HG02610 (cell line): ENCODE measurements around the gene NBAS.

Experiments used
- ATAC-seq: cut with Tn5 transposase; IDR thresholded peaks from one replicate; pipeline ENCODE4 v1.9.1; 2021; ENCODE audit warnings: mild to moderate bottlenecking, moderate library complexity; ENCODE audit not compliant: unreplicated experiment

The NBAS gene

DNA sequence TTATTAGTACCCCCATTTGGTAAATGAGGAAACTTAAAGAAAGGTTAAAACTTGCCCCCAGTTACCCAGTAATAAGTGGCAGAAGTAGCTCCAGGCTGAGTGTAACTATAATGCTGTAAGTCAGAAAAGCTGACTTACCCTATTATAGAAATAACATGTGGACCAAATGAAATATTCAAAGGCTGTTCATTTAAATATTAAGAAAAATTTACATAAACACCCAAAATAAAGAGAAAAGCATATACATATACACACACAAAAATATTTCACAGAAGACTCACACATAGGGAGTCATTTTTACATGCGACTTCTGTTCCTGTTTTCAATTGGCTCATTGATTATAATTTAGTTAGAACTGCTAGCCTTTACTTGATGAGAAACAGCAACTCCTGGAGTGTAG, 189.1 kb downstream of the NBAS start:
- no peak for ATAC-seq

DNA sequence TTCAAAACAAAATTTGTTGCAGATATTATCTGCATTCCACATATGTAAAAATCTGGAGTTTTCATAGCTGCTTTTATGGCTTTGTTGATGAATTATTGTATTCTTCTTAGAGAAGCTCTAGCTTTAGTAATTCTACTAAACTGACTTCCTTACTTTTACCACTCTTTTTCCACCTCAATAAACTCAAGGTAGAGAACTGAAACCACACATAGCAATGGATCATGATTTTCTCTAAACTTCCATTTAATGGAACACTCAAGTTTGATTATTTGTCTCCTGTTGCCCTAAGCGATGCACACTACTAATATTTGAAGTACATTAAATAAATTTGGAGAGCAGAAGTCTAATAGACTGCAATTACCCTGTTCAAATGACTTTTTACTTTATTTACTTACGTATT, 192.0 kb downstream of the NBAS start:
- ATAC-seq, result no peak

DNA sequence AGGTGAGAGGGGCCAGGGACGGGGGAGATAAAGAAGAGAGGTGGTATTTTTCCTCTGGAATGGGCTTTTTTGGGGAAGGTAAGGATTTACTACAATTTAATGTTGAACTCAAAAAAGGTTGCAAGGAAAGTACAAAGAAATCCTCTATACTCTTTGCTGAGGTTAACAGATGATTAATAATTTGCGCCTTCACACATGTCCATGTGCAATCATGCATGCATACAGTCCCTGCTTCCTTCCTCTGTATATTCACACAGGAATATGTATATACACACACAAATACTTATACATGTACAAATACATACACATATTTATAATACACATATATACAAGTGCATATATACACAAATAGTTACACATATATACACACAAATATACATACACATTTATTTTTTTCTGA, 193.4 kb downstream of the NBAS start:
- ATAC-seq, result peak; percentile 74

DNA sequence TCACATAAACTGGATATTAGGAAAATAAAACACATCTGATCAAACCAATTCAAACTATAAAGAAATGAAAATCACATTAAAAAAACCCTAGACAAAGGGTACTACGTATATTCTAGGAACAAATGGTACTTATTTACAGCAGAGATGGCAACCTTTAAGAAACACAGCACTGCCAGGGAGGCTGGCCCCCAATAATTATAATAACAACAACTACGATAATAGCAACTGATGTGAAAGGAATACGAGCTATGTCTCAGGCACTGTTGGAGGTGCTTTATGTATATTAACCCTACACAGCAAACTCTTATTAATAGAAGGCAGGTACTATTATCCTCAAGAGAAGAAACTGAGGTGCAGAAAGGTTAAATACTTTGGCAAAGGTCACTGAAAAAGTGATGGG, 193.9 kb downstream of the NBAS start:
- ATAC-seq, result no peak

DNA sequence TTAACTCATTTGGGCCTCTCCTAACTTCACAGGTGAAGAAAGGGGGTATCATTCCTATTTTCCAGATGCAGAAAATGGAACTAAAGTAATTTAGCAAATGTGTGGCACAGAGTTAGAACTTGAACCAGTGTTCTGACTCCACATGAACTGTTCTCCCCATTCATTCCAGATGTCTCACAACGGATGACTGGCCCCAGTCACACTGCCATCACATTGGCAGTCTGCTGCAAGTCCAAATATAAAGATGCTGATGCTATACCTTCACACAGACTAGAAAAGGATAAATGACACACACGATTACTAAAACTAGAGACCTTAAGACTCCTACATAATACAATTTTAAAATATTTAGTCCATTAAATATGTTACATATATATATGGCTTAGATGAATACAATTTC, 195.7 kb downstream of the NBAS start:
- ATAC-seq, result no peak

DNA sequence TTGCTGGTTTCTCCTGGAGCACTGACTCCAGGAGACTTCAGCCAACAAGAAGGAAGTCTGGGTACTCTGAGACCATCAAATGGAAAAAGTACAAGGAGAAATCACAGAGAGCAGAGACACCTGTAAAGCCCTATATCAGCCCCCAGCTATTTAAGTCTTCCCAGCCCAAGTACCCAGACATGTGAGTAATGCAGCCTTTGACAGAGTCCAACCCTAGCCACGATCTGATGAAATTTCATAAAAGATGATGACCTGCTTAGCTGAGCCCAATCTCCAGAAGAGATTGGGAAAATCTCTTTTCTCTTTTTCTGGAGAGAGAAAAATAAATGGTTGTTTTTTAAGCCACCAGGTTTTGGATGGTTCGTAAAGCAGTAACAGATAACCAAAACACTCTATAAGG, 196.6 kb downstream of the NBAS start:
- ATAC-seq, result no peak

DNA sequence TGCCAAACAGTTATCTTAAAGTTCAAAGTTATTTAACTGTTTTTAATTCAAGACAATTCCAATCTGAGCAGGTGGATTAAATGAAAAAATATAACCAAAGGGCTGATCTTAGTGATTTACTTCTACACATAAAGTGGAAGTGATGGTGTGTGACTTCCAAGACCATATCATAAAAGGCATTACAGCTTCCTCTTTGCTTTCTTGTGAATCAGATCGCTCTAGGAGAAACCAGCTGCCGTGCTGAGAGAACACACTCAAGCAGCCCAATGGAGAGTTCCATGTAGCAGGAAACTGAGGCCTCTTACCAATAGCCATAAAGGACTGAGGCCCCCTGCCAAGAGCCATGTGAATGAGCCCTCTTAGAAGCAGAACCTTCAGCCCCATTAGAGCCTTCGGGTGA, 197.4 kb downstream of the NBAS start:
- ATAC-seq, result no peak

DNA sequence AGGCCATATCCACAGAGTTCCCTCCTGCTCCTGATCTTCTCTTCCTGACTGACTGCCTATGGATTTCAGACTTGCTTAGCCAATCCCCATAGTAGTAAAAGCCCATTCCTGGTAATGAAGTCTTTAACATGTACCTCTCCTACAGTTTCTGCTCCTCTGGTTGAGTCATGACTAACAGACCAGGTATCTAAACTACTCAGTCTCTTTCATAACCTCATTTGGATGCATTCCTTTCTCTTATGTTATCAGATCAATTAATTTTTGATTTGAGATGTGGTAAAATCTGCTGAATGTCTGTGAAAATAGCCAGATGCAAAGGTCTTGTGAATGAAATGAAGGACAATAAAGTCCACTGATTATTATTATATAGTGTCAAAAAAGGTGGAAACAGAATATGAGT, 198.0 kb downstream of the NBAS start:
- no peak for ATAC-seq

DNA sequence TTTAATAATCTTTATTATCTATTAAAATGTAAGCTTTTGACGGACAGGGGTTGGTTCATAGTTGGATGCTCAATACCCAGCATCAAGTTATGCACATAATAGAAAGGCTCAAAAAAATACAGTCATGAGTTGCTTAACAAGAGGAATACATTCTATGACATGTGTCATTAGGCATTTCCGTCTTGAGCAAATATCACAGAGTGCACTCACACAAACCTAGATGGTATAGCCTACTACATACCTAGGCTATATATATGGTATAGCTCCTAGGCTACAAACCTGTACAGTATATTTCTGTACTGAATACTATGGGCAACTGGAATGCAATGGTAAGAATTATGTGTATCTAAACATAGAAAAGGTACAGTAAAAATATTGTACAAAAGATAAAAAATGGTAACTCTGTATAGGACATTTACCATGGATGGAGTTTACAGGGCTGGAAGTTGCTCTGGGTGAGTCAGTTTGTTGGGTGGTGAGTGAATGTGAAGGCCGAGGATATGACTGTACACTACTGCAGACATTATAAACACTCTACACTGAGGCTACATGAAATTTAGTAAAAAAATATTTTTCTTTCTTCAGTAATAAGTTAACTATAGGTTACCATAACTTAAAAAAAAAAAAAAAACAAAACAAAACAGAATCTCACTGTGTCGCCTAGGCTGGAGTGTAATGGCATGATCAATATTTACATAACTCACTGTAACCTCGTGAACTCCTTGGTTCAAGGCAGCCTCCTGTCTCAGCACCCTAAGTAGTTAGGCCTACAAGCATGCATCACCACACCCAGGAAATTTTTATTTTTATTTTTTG, 201.2 kb downstream of the NBAS start:
- ATAC-seq, result no peak

DNA sequence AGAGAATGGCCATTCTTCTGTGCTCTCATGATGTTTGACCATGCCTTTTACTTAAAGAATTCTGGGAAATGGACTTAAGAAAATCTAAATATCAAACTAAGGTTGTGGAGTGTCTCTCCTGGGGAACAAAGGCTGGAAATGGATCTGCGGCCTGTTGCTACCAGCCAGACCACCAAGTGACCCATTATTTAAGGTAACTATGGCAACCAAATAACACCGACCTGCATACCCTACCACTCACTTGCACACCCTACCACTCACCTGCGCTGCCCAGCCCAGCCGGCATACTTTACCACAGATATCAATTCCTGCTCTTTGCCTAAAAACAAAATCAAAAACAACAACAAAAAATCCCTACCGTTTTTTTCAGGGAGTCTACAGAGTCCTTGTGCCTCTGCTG, 203.2 kb downstream of the NBAS start:
- no peak for ATAC-seq

DNA sequence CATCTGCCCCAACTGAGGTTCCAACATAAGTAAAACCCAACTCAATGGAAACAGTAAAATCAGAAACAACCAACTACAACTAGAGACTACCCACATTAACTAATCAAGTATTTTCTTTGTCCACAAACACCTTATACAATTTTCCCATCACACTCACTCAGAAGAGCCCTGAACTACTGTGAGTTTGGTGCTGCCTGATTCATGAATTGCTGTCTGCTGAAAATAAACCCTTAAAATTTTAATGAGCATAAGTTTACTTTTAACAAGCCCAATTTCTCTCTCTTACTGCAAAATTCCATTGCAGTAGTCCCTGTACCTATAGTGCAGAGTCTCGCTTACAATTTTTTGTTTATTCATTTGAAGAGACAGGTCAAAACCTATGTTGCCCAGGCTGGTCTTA, 203.9 kb downstream of the NBAS start:
- ATAC-seq, result no peak

DNA sequence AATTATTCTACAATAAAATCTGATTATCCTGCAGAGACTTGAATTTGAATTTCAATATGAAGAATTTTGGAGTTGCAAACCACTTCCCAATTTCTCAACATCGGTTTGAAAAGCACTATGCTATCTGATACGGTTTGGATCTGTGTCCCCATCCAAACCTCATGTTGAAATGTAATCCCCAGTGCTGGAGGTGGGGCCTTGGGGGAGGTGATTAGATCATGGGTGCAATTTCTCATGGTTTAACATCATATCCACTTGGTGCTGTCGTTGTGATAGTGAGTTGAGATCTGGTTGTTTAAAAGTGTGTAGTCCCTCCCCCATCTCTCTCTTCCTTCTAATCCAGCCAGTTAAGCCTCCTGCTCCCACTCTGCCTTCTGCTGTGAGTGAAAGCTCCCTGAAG, 205.7 kb downstream of the NBAS start:
- no peak for ATAC-seq

DNA sequence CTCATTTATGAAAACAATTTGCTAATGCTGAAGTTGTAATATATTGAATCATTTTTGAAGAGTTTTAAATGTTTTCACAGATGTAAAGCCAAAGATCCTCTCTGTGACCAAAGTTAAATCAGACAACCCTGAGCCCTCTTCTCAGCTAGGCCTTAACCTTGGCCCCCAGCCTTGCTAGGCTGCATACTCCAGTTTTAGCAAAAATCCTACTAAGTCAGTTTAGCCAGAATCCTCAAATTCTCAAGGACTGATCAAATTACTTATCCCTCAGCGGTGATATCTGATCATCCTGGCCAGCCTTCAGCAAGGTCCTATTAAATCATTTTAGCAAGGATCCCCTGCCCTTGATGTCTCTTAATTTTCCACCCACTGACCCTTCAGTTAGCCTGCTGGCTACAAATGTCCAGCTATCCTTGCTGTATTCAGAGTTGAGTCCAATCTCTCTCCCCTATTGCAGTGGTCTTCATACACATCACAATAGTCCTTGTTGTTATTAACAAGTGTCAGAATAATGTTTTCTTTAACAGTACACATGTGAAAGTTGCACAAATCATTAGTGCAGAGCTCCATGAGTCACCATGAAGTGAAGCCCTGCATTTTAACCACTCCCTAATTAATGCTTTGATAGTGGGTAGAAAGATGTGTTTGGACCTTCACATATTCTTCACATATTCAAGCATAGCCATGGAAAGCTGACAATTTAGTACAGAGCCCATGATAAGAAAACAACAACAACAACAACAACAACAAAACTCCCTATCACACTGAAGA, 206.4 kb downstream of the NBAS start:
- no peak for ATAC-seq

DNA sequence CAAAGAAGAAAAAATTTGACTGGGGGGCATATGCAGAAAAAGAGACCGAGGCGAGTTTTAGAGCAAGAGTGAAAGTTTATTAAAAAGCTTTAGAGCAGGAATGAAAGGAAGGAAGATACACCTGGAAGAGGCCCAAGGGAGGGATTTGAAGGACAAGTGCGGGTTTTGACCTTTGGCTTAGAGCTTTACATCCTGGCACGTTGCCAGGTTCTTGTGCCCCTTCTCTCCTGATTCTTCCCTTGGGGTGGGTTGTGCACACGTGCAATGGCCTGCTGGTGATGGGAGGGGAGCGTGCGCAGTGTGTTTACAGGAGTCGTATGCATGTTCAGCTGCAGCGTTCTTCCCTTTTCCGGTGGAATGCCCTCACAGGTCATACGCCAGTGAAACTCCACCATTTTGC, 208.8 kb downstream of the NBAS start:
- ATAC-seq, result no peak

DNA sequence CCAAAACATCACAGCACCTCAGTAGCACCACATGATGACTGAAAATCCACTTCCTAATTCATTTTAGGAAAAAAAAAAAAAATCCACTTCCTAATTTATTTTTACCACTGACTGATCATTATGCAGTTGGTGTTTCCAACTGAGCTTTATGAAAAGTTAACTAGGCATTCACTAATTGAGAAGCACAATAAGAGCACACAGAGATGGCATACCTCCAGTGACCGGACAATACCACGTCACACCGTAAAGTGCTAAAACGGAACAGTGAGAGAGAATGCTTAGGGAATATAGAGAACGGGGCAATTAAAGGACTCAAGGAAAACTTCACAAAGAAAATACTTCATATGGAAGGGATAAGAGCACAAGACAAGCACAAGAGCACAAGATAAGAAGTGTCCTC, 212.5 kb downstream of the NBAS start:
- no peak for ATAC-seq

DNA sequence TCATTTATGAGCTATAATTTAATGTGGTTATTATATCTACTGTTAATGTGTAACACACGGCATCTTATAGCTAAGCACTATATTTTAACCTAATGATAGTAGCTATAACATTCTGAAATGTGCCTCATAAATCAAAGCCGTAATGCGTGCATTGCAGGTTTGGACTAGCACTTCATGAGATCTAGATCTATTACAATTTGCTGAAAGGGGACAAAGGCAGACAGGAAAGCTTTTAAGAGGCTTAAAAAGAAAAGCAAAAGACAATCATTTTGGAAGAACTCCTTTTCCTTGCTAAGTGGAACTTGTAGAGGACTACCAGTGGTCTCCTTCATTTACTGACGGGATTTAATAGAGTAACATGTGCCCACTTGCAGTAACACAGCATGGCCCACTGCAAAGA, 213.1 kb downstream of the NBAS start:
- no peak for ATAC-seq

DNA sequence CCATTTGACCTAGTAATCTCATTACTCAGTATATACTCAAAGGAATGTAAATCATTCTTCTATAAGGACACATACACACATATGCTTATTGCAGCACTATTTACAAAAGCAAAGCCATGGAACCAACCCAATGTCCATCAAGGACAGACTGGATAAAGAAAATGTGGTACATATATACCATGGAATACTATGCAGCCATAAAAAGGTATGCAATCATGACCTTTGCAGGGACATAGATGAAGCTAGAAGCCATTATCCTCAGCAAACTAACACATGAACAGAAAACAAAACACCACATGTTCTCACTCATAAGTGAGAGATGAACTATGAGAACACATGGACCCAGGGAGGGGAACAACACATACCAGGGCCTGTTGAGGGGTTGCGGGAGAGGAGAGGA, 214.5 kb downstream of the NBAS start:
- no peak for ATAC-seq

DNA sequence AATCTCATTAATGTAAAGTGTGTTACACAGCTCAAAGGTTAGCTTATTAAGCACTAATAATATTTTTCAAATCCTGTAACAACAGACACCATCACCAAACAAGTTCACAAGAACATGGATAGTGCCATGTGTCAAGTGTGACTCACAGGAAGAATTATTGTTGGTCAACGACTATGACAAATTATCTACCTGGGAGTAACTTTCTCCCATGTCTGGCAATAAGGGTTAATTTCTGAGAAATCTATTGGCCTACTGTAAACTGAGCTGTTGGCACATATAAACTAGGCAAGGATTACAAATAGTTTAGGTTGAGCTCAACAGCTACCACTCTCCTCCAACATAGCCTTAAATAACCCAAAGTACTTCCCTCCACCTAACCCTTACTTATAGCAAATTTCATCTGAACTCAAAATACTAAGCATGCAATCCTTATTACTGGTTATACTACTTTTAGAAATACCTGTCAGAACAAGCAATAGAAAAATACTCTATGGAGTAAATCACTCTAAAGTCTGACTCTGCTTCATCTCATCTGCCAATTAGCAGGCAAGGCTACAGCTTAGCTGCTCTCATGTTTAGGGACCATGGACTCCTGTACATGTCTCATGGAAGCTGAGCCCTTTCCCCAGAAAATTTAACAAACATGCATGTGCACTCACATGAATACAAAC, 223.0 kb downstream of the NBAS start:
- ATAC-seq, result no peak

DNA sequence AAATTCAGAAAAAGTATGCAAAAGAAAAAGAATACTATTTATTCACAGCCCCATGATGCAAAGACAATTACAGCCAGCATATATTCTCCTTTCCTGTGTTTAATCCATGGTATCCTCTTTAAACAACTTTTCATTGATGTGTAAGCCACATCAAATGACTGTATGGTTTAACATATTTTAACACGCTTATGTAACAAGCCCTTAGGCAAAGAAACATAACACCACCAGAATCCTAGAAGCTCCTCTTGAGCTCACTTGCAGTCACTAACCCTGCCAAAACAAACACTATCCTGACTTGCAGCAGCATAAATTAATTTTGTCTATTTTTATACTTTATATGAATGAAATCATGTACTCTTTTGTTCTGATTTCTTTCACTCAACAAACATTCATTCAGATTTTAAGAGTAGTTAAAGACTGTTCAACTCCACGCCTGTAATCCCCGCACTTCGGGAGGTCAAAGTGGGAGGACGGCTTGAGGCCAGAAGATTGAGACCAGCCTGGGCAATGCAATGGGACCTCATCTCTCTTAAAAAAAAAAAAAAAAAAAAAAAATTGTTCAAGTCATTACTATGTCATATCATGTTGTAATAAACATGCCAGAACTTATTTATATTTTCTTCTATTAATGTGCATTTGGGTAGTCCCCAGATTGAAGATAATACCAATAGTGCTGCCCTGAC, 226.3 kb downstream of the NBAS start:
- no peak for ATAC-seq

DNA sequence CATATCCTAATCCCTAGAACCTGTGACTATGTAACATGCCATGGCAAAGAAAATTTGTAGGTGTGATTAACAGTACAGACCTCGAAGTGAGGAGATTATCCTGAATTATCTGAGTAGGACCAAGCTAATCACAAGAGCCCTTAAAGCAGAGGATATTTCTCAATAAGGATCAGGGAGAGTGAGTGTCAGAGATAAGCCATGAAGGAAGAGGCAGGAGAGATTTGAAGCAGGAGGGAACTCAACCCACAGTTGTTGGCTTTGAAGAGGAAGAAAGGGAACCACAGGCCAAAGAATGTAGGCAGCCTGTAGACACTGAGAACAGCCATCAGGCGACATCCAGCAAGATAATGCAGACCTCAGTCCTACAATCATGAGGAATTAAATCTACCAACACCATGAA, 229.3 kb downstream of the NBAS start:
- no peak for ATAC-seq

DNA sequence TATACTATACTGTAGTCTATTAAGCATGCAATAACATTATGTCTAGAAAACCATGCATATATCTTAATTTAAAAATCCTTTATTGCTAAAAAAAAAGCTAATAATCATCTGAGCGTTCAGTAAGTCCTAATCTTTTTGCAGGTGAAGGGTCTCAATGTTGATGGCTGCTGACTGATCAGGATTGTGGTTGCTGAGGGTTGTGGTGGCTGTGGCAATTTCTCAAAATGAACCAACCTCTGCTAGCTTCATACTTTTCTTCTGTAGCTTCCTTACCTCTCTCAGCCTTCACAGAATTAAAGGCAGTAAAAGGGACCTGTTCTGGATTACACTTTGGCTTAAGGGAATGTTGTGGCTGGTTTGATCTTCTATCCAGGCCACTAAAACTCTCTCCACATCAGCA, 235.8 kb downstream of the NBAS start:
- no peak for ATAC-seq
